CD4-positive, alpha-beta T cell treated with Interleukin-12 subunit alpha and Interleukin-12 subunit beta, for 1 hour (primary cell): ENCODE data around the gene ABCG5.

Source experiments
- DNase-seq: peaks from one replicate; pipeline ENCODE4 v3.0.0-alpha.2; 2020

Gene ABCG5

GRCh38 chr2:43803113-43803512 is 35.5 kb downstream of the ABCG5 start:
- no peak for DNase-seq

- DNase-seq: no peak
These were observed 36.5 kb downstream of the ABCG5 start for GRCh38 chr2:43802135-43802534.

- DNase-seq: no peak
These were observed 37.7 kb downstream of the ABCG5 start for GRCh38 chr2:43800894-43801293.

- DNase-seq: no peak
These were observed 40.3 kb downstream of the ABCG5 start for GRCh38 chr2:43798300-43798699.

GRCh38 chr2:43796206-43796605 is 42.4 kb downstream of the ABCG5 start:
- no peak for DNase-seq

- DNase-seq: no peak
These were observed 43.7 kb downstream of the ABCG5 start for GRCh38 chr2:43794956-43795355.

GRCh38 chr2:43792653-43793052 is 46.0 kb downstream of the ABCG5 start:
- DNase-seq: no peak

- no peak for DNase-seq
These were observed 47.4 kb downstream of the ABCG5 start for GRCh38 chr2:43791035-43791765.

- no peak for DNase-seq
These were observed 48.5 kb downstream of the ABCG5 start for GRCh38 chr2:43790147-43790546.

GRCh38 chr2:43788646-43789045 is 50.0 kb downstream of the ABCG5 start:
- no peak for DNase-seq

- no peak for DNase-seq
These were observed 50.7 kb downstream of the ABCG5 start for GRCh38 chr2:43787895-43788294.

- DNase-seq: no peak
These were observed 60.4 kb downstream of the ABCG5 start for GRCh38 chr2:43778233-43778632.

- no peak for DNase-seq
These were observed 61.2 kb downstream of the ABCG5 start for GRCh38 chr2:43777306-43777926.

- no peak for DNase-seq
These were observed 62.3 kb downstream of the ABCG5 start for GRCh38 chr2:43776324-43776723.

GRCh38 chr2:43774617-43775016 is 64.0 kb downstream of the ABCG5 start:
- DNase-seq: no peak

- peak; percentile 80 for DNase-seq
These were observed 64.6 kb downstream of the ABCG5 start, which contains the start of gene DYNC2LI1 for GRCh38 chr2:43773876-43774613. Gene DYNC2LI1 (plus strand): TSS chr2:43774039. CDS start chr2:43774139, 100 bp downstream.

GRCh38 chr2:43766006-43766405 is 72.6 kb downstream of the ABCG5 start:
- DNase-seq: no peak

GRCh38 chr2:43764086-43764705 is 74.4 kb downstream of the ABCG5 start:
- no peak for DNase-seq

GRCh38 chr2:43763091-43763490 is 75.5 kb downstream of the ABCG5 start:
- no peak for DNase-seq
